Prostate gland (tissue), 2 donors: Measurements from ENCODE around the gene ATP1B3. TPM values are rescaled to one million over a fixed set of nuclear protein-coding genes. Genes with fewer than 3 reads are reported as not detected.
"Not testable (repeated sequence)": the region's sequence is repeated elsewhere in the genome, so short reads cannot be mapped to it uniquely, and the experiment has no call there.

Experiments
- DNase-seq: peaks from one replicate; pipeline ENCODE4 v3.0.0-alpha.2; 2019; ENCODE audit warnings: low spot score
- H3K27ac ChIP-seq, 2 donors: fragments of 200-600 bp; sonication (generic); 2 replicates each; pipeline ENCODE4 v1.5.1; 2017 to 2019
- H3K27me3 ChIP-seq: fragments of 200-600 bp; sonication (generic); replicated peaks from 2 replicates; pipeline ENCODE4 v1.5.1; 2019; ENCODE audit not compliant: insufficient read depth
- H3K36me3 ChIP-seq, 2 donors: fragments of 200-600 bp; sonication (generic); 1 replicate in 1 of 2; 2 replicates in 1 of 2; pipeline versions ENCODE4 v1.5.1 to v1.8.1; 2017 to 2019
- H3K4me1 ChIP-seq: fragments of 200-600 bp; sonication (generic); replicated peaks from 2 replicates; pipeline ENCODE4 v1.5.1; 2019
- H3K4me3 ChIP-seq, 2 donors: fragments of 200-600 bp; sonication (generic); 2 replicates each; pipeline ENCODE4 v1.5.1; 2017 to 2019
- H3K9me3 ChIP-seq: fragments of 200-600 bp; sonication (generic); 2 replicates; pipeline ENCODE4 v1.5.1; 2017
- POLR2A ChIP-seq: fragments of 450-650 bp; IDR thresholded peaks from one replicate; pipeline ENCODE4 v1.6.1; 2016; ENCODE audit warnings: antibody characterized with exemption, mild to moderate bottlenecking
- POLR2AphosphoS5 ChIP-seq: sonication (generic); formaldehyde crosslinking; IDR thresholded peaks from one replicate; pipeline ENCODE4 v1.6.1; 2017; ENCODE audit warnings: antibody characterized with exemption
- WGBS: methylation state at CpG from one replicate; pipeline ENCODE4 v1.1.5; 2018; 5-methylcytosine and 5-hydroxymethylcytosine counted together
- intact Hi-C: fragments of 100-400 bp; cut with DNase I; formaldehyde crosslinking; loops from one replicate; pipeline ENCODE4 v1.14.2; 2022
- total RNA-seq, 2 donors: library from RNA; depleted of rRNA; stranded (reverse); fragments of >200 nt; gene quantifications; one replicate each; pipeline ENCODE4 v1.1.0, GENCODE V29; 2016
- TF ChIP-seq, protein P1 (sequence below), 4 experiments: fragments of 200-600 bp in 2 of 4; fragments of 450-650 bp in 2 of 4; sonication (generic) in 2 of 4; IDR thresholded peaks; 1 replicate in 3 of 4; 2 replicates in 1 of 4; pipeline ENCODE4 v1.5.1; 2016 to 2019; ENCODE audit warnings: antibody characterized with exemption in 4 of 4, mild to moderate bottlenecking in 2 of 4, moderate library complexity in 2 of 4

The ATP1B3 gene
- total RNA-seq, 2 donors from 2014 or later, result 47.7 to 51.2 TPM

DNA sequence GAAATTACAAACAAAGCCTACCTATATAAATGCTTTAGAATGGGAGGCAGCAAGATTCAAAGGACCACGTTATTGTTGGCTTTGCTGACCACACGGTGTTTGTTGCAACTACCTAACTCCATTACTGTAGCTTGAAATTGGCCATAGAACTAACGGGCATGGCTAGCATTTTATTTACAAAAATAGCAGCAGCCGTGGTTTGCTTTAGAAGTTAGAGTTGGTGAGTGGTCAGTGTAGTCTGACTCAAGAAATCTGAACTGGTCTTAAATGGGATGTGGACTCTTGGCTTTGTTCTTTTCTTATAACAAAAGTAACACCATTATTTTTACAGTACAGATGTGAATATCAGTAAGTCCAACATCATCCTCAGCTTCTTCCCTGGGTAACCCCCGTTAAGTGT lies 10.6 kb downstream of the ATP1B3 start:
- Histone ChIP-seq H3K4me3 (no peak overlapping the region), H3K27me3 (no peaks in the 10 kb centered on the region), H3K27ac (no peak overlapping the region), H3K36me3 (no peaks in the 10 kb centered on the region), H3K9me3 (no peaks in the 10 kb centered on the region), H3K4me1 (no peaks in the 10 kb centered on the region)
- intact Hi-C loops, result no loop called here
- TF ChIP-seq POLR2AphosphoS5 (no peak), POLR2A (no peak)
- TF ChIP-seq, protein P1, sequence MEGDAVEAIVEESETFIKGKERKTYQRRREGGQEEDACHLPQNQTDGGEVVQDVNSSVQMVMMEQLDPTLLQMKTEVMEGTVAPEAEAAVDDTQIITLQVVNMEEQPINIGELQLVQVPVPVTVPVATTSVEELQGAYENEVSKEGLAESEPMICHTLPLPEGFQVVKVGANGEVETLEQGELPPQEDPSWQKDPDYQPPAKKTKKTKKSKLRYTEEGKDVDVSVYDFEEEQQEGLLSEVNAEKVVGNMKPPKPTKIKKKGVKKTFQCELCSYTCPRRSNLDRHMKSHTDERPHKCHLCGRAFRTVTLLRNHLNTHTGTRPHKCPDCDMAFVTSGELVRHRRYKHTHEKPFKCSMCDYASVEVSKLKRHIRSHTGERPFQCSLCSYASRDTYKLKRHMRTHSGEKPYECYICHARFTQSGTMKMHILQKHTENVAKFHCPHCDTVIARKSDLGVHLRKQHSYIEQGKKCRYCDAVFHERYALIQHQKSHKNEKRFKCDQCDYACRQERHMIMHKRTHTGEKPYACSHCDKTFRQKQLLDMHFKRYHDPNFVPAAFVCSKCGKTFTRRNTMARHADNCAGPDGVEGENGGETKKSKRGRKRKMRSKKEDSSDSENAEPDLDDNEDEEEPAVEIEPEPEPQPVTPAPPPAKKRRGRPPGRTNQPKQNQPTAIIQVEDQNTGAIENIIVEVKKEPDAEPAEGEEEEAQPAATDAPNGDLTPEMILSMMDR (IDR thresholded peaks at IDR 0.05), result no peak
- 85% methylated on average over 5 of the region's 5 CpGs for WGBS
- no peak for DNase-seq

DNA sequence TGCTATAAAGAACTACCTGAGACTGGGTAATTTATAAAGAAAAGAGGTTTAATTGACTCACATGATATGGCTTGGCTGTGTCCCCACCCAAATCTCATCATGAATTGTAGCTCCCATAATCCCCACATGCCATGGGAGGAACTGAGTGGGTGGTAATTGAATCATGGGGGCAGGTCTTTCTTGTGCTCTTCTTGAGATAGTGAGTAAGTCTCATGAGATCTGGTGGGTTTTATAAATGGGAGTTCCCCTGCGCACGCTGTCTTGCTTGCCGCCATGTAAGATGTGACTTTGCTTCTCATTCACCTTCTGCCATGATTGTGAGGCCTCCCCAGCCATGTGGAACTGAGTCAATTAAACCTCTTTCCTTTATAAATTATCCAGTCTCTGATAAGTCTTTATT lies 12.1 kb downstream of the ATP1B3 start:
- H3K27me3 ChIP-seq, H3K27ac ChIP-seq, H3K36me3 ChIP-seq, H3K4me1 ChIP-seq, DNase-seq, H3K9me3 ChIP-seq, H3K4me3 ChIP-seq, intact Hi-C loops: not testable (repeated sequence)
- 97% methylated on average over 3 of the region's 3 CpGs for WGBS

DNA sequence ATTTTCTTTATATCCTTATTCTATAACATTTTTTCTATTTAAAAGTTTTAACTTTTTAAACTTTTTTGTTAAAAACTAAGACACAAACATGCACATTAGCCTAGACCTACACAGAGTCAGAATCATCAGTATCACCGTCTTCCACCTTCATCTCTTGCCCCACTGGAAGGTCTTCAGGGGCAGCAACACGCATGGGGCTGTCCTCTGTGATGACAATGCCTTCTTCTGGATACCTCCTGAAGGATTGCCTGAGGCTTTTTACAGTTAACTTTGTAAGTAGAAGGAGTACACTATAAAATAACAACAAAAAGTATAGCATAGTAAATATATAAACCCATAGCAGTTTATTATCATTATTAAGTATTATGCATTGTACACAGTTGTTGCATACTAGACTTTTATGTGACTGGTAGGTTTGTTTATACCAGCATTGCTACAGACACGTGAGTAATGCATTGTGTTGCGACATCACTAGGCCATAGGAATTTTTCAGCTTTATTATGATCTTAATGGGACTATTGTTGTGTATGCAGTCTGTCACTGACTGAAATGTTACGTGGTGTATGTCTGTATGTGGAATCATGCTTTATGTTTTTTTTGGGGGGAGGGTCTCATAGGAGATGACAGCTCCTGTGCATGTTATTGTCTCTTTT lies 18.2 kb downstream of the ATP1B3 start:
- WGBS, result 62% methylated on average over 5 of the region's 5 CpGs
- H3K4me3 ChIP-seq, result no peak overlapping the region
- DNase-seq, result no peak
- TF ChIP-seq, protein P1 (IDR thresholded peaks at IDR 0.05), result no peak
- no peak for TF ChIP-seq POLR2A
- TF ChIP-seq POLR2AphosphoS5, result no peak
- H3K27me3 ChIP-seq, result no peaks in the 10 kb centered on the region
- H3K36me3 ChIP-seq, result no peaks in the 10 kb centered on the region
- H3K4me1 ChIP-seq, result no peaks in the 10 kb centered on the region
- intact Hi-C loops, result no loop called here
- H3K9me3 ChIP-seq, result no peaks in the 10 kb centered on the region
- H3K27ac ChIP-seq, result no peak overlapping the region

DNA sequence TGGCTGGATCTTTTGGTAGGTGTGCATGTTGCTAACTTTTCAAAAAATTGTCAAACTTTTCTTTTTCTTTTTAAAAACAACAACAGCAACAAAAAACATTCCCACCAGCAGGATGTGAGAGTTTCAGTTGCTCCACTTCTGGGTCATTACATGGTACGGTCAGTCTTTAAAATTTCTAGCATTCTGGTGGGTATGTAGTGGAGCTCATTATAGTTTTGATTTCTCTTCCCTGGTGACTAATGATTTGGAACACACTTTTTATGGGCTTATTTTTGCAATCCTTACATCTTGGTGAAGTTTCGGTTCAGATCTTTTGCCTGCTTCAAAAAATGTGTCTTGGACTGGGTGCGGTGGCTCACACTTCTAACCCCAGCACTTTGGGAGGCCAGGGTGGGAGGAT lies 19.3 kb downstream of the ATP1B3 start:
- WGBS, result 89% methylated on average over 3 of the region's 3 CpGs
- Histone ChIP-seq H3K4me1 (no peaks in the 10 kb centered on the region), H3K36me3 (no peaks in the 10 kb centered on the region), H3K27me3 (no peaks in the 10 kb centered on the region), H3K9me3 (no peaks in the 10 kb centered on the region), H3K4me3 (no peak overlapping the region), H3K27ac (no peak overlapping the region)
- DNase-seq, result no peak
- intact Hi-C loops, result no loop called here
- TF ChIP-seq POLR2AphosphoS5, result no peak
- no peak for TF ChIP-seq POLR2A
- TF ChIP-seq, protein P1 (IDR thresholded peaks at IDR 0.05), result no peak

DNA sequence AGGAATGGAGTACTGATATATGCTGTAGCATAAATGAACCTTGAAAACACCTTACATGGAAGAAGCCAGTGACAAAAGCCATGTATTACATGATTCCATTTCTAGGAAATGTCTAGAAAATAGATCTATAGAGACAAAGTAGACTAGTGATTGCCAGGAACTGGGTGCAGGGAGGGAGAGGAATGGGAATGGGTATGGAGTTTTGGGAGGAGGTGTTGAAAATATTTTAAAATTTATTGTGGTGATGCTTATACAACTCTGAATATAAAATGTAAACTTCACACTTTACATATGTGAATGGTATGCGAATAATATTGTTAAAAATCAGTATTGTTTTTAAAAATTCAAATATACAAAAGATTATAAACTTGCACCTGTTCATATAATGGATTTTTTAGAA lies 22.5 kb downstream of the ATP1B3 start:
- TF ChIP-seq POLR2A (no peak), POLR2AphosphoS5 (no peak)
- TF ChIP-seq, protein P1 (IDR thresholded peaks at IDR 0.05), result no peak
- Histone ChIP-seq H3K4me3 (no peak overlapping the region), H3K9me3 (no peaks in the 10 kb centered on the region), H3K27me3 (no peaks in the 10 kb centered on the region), H3K36me3 (no peaks in the 10 kb centered on the region), H3K4me1 (no peaks in the 10 kb centered on the region), H3K27ac (no peak overlapping the region)
- intact Hi-C loops, result no loop called here
- DNase-seq, result no peak
- WGBS, result 95% methylated on average over 1 of the region's 1 CpG
